A204.1 (cell line): ENCODE measurements around the gene PATE4.

Experiments
- FAIRE-seq: peaks from 2 replicates; lab custom pipeline; 2012; peaks lifted over from hg19 to GRCh38; lab: Jason Lieb, UNC

The PATE4 gene

DNA sequence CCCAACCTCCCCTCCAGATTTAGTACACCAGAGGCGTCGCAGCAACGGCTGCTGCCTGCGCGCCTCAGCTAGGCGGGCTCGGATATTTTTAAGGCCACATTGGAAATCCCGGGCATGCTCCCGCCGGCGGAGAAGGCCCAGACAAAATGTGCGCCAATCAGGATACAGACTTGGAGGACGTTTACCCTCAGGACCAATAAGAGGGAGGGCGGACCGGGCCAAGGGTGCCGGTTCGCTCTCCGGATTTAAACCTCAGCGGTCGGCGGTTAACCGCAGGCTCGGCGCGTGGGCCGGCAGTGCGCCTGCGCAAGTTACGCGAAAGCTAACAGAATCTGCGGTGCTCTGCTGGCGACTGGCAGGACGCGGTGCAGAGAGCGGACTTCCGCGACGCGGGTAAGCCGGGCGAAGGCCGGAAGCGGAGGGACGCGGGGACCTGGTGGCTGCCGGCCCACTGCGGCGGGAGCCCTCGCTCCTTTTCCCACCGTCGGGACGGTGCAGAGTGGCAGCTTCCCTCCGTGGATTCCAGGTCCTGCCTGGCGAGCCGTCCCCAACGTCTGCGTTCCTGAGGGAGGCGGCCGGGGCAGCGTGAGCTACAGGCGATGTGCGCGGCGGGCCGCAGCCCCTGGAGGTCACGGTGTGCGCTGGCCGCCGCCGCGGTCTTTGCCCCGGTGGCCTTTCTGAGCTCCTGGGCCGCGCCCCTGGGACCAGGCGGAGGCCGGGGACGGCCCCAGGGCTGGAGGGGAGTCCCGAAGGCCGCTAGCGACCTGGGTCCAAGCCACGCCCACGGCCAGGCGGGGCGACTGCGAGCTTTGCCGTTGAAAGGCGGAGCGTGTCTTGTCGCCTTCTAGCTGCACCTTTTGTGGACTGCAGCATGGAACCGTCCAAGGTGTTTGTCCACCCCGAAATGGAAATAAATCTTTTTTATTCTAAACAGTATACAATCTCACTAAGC, 54.5 kb downstream of the PATE4 start, which contains the start of gene HYLS1:
Gene HYLS1 (plus strand): TSS at position 296 of the 952 bp plus-strand sequence. CDS start 11,701 bp downstream, outside the sequence.
- FAIRE-seq: peak; percentile 93
